GM19324 (cell line): ENCODE results near the gene NUDT13.

Experiments used
- ATAC-seq: cut with Tn5 transposase; IDR thresholded peaks from one replicate; pipeline ENCODE4 v1.9.1; 2021; ENCODE audit warnings: mild to moderate bottlenecking, moderate library complexity; ENCODE audit not compliant: unreplicated experiment, low FRiP score

NUDT13 gene

GRCh38 chr10:73161079-73161478 is 50.8 kb downstream of the NUDT13 start:
- no peak for ATAC-seq

- no peak for ATAC-seq
These were observed 51.4 kb downstream of the NUDT13 start for GRCh38 chr10:73161662-73162061.

- no peak for ATAC-seq
These were observed 52.8 kb downstream of the NUDT13 start for GRCh38 chr10:73163096-73163495.

GRCh38 chr10:73166972-73167371 is 56.7 kb downstream of the NUDT13 start:
- ATAC-seq = no peak

GRCh38 chr10:73167458-73167782 is 57.2 kb downstream of the NUDT13 start:
- ATAC-seq = no peak

GRCh38 chr10:73167783-73168464 is 57.7 kb downstream of the NUDT13 start, which contains the start of the genes ECD and FAM149B1:
TSS of gene ECD (minus strand) at chr10:73168008. CDS start at chr10:73163937, 4,071 bp downstream.
TSS of gene FAM149B1 (plus strand) at chr10:73168119. CDS start at chr10:73168340, 221 bp downstream.
- ATAC-seq = peak; percentile 95

GRCh38 chr10:73168465-73168803 is 58.2 kb downstream of the NUDT13 start:
- ATAC-seq = no peak

- no peak for ATAC-seq
These were observed 59.1 kb downstream of the NUDT13 start for GRCh38 chr10:73169320-73169719.

- no peak for ATAC-seq
These were observed 62.6 kb downstream of the NUDT13 start for GRCh38 chr10:73172867-73173266.

GRCh38 chr10:73174148-73174925 is 64.1 kb downstream of the NUDT13 start:
- ATAC-seq = no peak
